ENCODE measurements around the gene ABCB8.
"Not testable (repeated sequence)": the region's sequence is repeated elsewhere in the genome, so short reads cannot be mapped to it uniquely, and the experiment has no call there.

ABCB8 gene

DNA sequence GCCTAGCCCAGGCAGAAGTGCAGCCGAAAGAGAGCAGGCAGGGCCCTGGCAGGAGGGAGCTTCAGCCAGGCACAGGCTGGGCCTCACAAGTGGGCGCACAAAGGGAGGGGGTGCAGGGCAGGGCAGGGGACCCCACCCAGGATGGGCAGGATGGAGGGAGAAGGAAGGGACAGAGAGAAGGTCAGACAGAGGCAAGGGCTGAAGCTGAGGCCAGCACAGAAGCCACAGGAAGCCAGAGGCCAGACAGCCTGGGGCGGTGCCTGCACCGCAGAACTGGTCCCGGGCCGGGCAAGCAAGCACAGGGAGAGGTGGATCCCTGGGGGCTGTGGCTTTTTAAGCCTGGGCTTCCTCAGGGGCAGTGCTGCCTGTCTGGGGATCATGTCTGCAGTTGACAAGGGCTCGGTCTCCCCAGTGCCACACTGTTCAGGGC, 20.8 kb upstream of the ABCB8 start:
- TF ChIP-seq ZFX (IDR thresholded peaks at IDR 0.05) (no peak), CTCF (conservative IDR thresholded peaks at IDR 0.05) (no peak)
- no peak overlapping the region for H3K27ac ChIP-seq

GRCh38 chr7:151008143-151008510, 20.1 kb upstream of the ABCB8 start:
- no peak for TF ChIP-seq ZFX (IDR thresholded peaks at IDR 0.05)
- no peak for TF ChIP-seq CTCF (conservative IDR thresholded peaks at IDR 0.05)
- H3K27ac ChIP-seq: no peak overlapping the region

- no peak overlapping the region for H3K27ac ChIP-seq
- TF ChIP-seq CTCF (conservative IDR thresholded peaks at IDR 0.05) (peak; percentile 86), ZFX (IDR thresholded peaks at IDR 0.05) (no peak)
Observed at GRCh38 chr7:151008511-151009323, 19.5 kb upstream of the ABCB8 start.

DNA sequence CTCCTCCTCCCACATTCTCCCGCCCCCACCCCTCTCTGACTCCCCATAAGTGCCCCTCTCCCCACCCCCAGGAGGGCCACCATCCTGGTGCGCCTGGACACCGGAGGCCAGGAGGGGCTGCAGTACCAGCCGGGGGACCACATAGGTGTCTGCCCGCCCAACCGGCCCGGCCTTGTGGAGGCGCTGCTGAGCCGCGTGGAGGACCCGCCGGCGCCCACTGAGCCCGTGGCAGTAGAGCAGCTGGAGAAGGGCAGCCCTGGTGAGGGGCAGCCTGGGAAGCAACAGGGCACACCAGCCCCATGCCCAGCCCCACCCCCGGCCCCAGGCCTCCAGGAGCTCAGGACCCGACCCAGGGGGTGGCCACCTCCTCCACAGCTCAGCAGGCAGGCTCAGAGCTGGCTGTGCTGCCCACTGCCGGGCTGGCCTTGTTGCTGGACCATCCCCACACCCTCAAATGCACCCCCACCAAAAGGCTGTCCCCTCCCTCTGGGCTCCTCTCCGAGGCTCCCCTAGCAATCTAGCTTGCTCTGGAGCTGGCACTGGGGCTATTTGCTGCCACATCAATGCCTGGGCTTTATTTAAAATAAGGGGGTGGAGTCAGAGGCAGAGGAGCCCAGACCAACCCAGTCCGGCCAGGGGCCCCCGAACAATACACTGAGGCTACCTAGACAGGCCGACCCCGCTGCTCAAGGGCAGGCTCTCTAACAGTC, 18.8 kb upstream of the ABCB8 start:
- H3K27ac ChIP-seq: no peak overlapping the region
- TF ChIP-seq ZFX (IDR thresholded peaks at IDR 0.05) (no peak), CTCF (conservative IDR thresholded peaks at IDR 0.05) (no peak)

- H3K27ac ChIP-seq: no peak overlapping the region
- TF ChIP-seq ZFX (IDR thresholded peaks at IDR 0.05) (no peak), CTCF (conservative IDR thresholded peaks at IDR 0.05) (no peak)
Observed at GRCh38 chr7:151010037-151010306, 18.3 kb upstream of the ABCB8 start.

GRCh38 chr7:151010307-151011096, 17.7 kb upstream of the ABCB8 start:
- TF ChIP-seq CTCF (conservative IDR thresholded peaks at IDR 0.05) (no peak), ZFX (IDR thresholded peaks at IDR 0.05) (no peak)
- 0 out of 2 replicates have a peak overlapping the region, but pooled peaks have one; percentile 13 for H3K27ac ChIP-seq

GRCh38 chr7:151011097-151011409, 17.2 kb upstream of the ABCB8 start:
- TF ChIP-seq ZFX (IDR thresholded peaks at IDR 0.05) (no peak), CTCF (conservative IDR thresholded peaks at IDR 0.05) (no peak)
- 0 out of 2 replicates have a peak overlapping the region, but pooled peaks have one; percentile 13 for H3K27ac ChIP-seq

GRCh38 chr7:151011616-151012015, 16.6 kb upstream of the ABCB8 start:
- not testable (repeated sequence) for H3K27ac ChIP-seq

Data from C4-2B (cell line).